Activated effector memory CD4-positive, alpha-beta T cell treated with Interleukin-2 at 50 U/mL for 16 hours (primary cell): ENCODE results near the gene C1orf74.

Experiments used
- DNase-seq: peaks from one replicate; pipeline ENCODE4 v3.0.0-alpha.2; 2020

The C1orf74 gene

GRCh38 chr1:209741889-209742288 lies 42.5 kb downstream of the C1orf74 start:
- no peak for DNase-seq

DNA sequence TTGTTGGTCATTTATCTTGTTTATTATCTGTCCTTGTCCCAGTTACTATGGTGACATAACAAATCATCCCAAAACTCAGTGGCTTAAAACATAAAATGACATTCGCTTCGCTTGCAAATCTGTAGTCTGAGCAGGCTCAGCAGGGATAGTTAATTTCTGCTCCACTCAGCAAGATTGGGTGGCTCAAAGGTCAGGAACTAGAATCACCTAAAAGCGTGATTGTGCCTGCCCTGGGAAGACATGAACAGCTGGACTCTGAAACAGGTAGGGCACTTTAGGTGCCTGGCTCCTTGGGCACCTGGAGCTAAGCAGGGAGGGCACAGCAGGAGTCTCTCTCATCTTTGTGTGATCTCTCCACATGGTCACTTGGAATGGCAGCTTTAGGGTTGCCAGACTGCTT lies 43.2 kb downstream of the C1orf74 start:
- no peak for DNase-seq

GRCh38 chr1:209738270-209738669 lies 46.1 kb downstream of the C1orf74 start:
- DNase-seq: no peak

DNA sequence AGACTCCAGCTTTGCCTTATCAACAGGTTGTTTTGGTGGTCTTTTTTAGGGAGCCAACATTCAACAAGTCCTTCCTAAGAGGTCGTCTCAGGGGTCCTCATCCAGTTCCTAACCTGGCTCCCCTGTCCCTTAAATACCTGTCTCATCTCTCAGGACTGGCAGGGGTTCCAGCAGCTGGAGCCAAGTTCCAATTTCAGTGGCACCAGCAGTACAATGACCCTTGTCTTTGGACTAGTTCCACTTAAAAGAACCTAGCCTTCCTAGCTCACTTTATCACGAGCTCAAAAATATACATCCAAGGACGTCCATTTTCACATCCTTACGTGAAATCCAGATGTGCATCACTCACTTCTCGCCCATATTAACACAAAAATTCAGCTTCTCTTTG lies 47.2 kb downstream of the C1orf74 start:
- DNase-seq: no peak

DNA sequence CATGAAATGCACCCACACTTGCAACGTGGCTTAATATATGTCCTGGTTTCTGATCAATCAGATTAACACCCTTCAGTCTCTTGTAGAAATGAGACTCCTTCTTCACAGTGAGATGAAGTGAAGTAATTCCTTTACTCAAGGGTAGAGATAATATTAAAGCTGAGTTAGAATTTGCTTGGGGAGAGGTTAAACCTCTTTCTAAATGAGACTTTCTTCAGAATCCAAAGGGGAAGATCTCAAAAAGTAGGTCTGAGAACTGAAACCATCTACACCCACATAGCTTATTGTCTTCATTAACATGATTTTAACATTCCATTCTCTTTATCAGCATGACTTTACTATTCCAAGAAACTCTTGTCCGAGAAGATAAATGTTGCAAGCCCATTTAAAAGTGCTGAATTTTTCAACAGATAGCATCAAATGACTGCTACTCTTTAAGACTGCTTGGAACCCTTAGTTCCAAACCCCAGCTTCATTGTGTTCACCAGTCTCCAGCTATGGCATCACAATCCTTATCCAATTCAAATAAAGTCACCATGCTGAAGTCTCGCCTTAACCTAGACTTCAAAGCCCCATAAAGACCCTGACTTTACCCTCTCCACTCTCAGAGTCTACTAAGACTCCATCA lies 47.8 kb downstream of the C1orf74 start:
- no peak for DNase-seq

- no peak for DNase-seq
Observed at GRCh38 chr1:209733409-209734192, 50.8 kb downstream of the C1orf74 start.

DNA sequence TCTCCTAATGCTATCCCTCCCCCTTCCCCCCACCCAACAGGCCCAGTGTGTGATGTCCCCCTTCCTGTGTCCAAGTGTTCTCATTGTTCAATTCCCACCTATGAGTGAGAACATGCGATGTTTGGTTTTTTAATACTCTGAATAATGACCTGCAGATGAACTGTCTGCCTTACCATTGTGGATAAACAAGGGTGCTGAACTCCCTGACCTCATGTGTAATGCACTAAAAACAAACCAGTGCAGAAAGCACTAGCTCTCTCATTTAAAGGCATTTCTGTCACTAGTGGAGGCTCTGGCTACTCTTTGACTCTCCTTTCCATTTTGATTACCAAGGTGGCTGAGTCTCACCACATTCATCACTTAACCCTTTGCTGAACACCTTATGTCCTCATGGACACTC lies 51.6 kb downstream of the C1orf74 start:
- DNase-seq: no peak

DNA sequence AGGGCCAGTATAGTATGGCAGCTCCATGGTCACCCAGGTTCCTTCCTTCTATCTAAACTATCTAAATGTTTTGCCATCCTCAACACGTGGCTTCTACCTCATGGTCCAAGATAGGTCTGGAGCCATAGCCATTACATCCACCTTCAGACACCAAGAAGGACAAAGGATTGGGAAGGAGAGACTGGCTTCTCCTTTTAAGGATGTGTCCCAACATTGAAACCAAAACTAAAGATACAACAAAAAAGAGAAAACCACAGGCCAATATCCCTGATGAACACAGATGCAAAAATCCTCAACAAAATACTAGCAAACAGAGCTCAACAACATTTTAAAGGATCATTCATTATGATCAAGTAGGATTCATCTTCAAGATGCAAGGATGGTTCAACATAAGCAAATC lies 54.9 kb downstream of the C1orf74 start:
- no peak for DNase-seq
